Stimulated activated naive CD4-positive, alpha-beta T cell treated with Interleukin-2 at 50 U/mL for 16 hours (primary cell): ENCODE data around the gene CDC42BPA.
"Not testable (repeated sequence)": the region's sequence is repeated elsewhere in the genome, so short reads cannot be mapped to it uniquely, and the experiment has no call there.

ENCODE experiments used
- DNase-seq: peaks from one replicate; lab custom pipeline; 2025; lab: John Stamatoyannopoulos, UW

Gene CDC42BPA

DNA sequence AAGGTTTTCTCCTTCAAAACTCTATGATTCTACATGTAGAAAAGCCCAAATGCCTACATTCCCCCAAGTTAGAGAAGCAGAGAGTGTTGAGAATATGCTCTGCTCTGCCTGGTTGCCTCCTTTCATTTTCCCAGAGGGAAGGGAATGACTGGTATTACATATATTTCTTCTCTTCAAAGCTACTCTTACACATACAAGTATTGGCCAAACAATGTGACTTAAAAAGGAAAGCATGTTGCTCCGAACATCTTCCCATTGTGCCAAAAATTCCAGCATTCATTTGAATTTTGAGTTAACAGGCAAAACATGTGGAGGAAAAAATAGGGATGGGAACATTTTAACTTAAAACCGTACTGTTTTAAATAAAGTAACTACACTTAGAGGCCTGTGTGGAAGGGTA lies 253.0 kb downstream of the CDC42BPA start:
- no peak for DNase-seq

GRCh38 chr1:227062306-227062705 lies 256.0 kb downstream of the CDC42BPA start:
- DNase-seq: no peak

DNA sequence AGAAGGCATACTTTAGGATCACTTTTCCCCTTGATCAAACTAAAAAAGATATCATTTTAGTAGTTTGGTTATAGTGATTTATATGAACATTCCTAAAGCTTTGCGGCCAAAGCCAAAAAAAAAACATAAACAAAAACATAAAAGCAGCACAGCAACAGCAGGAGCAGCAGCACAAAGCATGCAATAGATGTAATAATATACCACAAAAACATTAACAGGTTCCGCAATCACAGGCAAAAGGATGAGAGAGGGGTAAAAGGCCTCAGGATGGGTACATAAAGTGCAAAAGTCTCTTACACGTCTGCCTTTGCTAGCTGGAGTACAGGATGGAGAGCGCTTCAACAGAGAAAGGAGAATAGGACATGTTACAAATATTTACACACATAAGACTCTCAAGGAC lies 259.2 kb downstream of the CDC42BPA start:
- DNase-seq: no peak

- no peak for DNase-seq
Measured at GRCh38 chr1:227058321-227058751, 260.0 kb downstream of the CDC42BPA start.

DNA sequence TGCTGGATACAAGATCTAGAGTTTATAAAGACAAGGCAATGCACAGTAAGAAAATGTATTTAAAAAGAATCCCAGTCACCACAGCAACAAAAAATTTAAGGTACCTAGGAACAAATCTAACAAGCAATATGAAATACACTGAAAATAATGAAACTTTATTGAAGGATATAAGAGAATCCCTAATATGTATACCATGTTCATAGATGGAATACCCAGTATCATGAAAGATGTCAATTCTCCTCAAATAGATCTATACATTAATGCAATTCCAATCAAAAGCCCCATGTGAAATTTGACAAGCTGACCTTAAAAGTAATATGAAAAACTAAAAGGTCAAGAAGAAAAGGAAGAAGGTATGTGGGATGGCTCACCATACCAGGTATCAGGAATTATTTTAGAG lies 269.0 kb downstream of the CDC42BPA start:
- DNase-seq: no peak

DNA sequence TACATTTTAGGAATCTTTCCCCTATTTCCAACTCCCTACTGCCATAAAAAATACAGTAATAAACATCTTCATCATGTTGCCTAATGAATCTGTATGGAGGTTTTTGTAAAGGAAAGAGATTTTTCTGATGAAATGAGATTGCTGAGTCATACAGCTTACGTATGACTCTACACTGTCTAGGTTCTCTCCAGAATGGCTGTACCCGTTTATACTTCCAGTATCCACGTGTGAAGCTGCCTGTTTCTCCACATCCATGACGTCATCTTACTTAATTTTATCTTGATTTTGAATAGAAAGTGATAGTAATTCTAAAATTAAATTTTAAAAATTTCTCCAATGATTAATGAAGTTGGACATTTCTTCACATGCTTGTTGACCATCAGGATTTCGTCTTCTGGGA lies 274.5 kb downstream of the CDC42BPA start:
- DNase-seq: no peak

DNA sequence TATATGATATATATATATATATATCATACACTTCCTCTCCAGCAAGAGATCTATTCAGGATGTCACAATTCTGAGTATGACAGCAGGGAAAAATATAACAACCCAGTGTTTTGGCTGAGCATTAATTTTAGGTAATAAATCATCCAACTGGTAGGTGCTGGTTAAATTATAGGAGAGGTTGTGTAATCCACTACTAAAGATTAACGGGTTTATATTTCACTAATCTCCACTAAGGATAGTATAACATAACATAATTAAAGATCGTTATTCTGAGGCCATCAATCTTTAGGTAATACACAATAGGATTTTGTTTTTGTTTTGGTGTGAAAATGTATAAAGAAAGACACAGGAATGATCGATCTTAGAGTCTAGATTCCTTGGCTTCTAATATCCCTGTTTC lies 276.0 kb downstream of the CDC42BPA start:
- no peak for DNase-seq

GRCh38 chr1:227038401-227038800 lies 279.9 kb downstream of the CDC42BPA start:
- DNase-seq: no peak

GRCh38 chr1:227037121-227037520 lies 281.2 kb downstream of the CDC42BPA start:
- DNase-seq: no peak

- no peak for DNase-seq
Measured at GRCh38 chr1:227035316-227035715, 283.0 kb downstream of the CDC42BPA start.

- DNase-seq: no peak
Measured at GRCh38 chr1:227033880-227034279, 284.4 kb downstream of the CDC42BPA start.

DNA sequence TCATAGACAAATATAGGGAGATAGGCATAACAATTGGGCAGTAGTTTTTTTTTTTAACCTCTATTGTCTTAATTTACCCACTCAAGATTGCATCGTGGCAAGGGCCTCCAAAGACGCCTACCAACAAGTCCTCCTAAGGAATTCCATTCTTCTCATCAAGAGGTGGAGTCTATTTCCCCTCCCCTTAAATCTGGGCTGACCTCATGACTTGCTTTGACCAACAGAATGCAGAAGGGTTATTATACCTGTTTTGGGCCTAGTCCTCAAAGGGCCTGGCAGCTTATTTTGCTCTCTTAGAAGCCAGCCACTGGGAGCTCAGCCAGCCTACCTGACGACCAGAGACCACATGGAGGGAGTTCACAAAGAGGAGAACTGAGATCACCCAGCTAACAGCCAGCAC lies 285.9 kb downstream of the CDC42BPA start:
- DNase-seq: no peak

DNA sequence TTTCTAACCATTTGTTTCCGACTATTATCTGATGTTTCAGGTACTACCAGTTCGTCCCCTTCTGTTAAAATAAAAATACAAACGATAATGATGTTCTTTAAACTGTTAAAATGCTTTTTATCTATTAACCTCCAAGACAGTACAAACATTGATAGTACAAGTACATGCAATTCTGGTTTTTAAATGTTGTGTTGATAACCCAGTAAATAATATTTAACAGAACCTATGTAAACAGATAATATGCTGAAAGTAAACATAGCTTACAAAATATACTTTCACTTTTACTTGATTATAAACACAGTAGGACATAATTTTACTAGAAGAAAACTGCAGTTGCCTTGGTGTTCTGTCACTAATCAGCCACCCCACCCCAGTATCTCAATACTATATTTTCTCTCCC lies 301.3 kb downstream of the CDC42BPA start:
- DNase-seq: no peak

DNA sequence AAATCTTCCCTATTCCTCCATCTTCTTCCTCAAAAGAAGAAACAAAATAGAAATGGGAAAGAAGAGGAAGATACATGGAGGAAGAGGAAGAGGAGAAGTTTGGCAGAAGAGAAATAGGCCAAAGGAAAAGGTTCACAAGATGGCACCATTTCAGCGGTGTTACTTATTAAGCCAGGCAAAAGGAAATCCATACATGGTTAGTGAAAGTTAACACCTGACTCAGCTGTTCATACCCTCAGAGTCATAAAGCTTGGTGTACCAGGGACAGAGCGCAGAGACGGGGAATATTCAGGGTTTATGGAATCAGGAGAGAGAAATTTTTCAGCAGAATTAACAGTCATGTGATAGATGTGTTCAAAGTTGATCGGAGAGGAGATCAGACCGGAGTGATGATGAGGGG lies 307.6 kb downstream of the CDC42BPA start:
- no peak for DNase-seq

DNA sequence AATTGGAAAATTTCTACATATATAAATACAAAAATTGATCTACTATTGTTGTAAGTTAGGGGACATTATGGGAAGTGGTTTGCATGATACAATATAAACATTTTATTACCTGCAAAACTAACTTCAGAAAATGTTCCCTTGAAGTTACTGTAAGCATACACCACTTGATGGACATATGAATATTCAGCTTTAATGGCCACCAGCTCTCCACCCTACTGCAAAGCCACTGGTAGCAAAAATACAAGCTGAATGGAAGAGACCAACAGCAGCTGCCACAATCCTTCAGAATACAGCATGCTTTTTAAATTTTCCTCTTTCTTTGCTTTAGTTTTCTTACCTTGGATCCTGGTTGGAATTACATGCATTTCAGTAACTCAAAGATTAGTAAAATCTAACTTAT lies 308.4 kb downstream of the CDC42BPA start:
- no peak for DNase-seq

GRCh38 chr1:227006226-227006796 lies 312.0 kb downstream of the CDC42BPA start:
- no peak for DNase-seq

- no peak for DNase-seq
Measured at GRCh38 chr1:227004796-227005195, 313.5 kb downstream of the CDC42BPA start.

- DNase-seq: no peak
Measured at GRCh38 chr1:227003165-227003564, 315.1 kb downstream of the CDC42BPA start.

- DNase-seq: no peak
Measured at GRCh38 chr1:227002531-227003049, 315.7 kb downstream of the CDC42BPA start.

GRCh38 chr1:226999579-226999978 lies 318.7 kb downstream of the CDC42BPA start:
- not testable (repeated sequence) for DNase-seq

DNA sequence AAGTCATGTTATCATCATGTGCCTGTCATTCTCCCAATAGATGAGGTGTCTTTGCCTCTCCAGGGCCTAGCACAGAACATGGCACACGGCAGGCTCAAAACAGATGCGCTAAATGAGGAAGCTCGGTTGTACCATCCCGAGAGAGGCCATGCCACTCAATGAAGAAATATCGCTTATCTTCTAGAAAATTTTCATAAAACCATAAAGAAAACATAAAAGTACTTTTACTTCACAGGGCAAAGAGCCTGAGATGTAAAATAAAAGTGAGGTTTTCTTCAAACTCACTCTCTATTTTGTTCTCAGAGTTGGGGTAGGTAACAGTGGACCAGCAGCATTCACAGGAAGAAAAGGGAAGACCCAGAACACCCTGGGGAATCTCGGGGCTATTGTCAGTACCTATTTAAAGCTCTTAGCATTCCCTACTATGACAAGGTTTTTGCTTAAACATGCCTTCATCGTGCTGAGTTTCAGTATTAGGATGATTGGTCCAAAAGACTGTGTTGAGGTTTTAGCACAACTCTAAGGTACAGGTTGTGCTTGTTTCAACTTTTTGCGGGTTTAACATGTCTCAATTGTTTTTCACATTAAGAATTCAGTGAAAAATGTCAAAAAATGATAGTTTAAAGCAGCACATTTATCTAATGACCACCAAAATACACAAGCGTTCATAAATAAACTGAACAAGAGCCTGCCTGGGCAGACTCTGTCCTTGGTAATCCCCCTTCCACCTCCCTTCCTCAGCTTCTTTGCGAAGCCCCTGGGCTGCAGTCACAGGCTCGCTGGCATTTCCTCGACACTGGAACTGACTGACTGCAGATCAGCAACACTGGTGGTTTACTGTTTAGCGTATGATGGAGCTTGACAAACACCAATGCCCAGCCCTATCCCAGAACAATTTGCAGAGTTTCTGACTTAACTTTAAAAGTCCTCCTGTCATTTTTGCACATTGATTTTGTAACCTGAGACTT lies 322.6 kb downstream of the CDC42BPA start:
- DNase-seq: no peak

DNA sequence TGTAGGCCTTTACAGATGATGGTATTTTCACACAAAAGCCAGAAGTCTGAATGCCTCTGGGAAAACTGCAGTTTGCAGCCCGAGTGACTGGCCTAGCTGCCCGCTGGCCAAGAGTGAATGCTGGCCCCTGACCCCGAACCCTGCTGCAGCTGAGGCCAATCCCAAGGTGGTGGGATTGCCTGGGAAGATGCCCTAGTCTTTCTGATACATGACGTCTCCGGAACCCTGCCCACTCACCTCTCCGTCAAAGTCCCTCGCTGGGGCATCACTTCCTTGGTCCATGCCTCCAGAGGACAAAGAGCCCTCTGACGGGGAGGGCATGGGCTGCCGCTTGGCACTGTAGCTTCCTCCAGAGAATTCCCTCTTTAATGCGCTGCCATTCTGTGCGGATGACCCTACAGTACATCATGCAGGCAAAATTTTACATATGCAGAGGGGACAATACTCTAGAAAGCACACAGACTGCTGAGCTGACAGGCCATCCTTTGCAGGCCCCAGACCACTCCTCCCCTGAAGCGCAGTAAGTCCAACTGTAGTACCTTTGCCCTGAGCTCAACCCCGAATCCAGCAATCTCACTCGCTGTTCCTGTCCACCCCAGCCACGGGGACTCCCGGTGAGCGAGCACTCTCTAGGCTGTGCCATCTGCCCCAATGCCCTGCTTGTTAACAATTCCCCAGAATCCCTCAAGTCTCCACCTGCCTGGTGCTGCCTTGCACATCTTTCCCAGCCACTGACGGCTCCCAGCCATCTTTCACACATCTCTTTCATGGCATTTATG lies 323.5 kb downstream of the CDC42BPA start:
- DNase-seq: no peak
